H9 (cell line): ENCODE measurements around the gene NR2C1. TPM values are rescaled to one million over a fixed set of nuclear protein-coding genes. Genes with fewer than 3 reads are reported as not detected.

Experiments used
- DNase-seq: peaks from one replicate; pipeline ENCODE4 v3.0.0-alpha.2; 2017
- H2AFZ ChIP-seq: one replicate; pipeline ENCODE4 v1.6.1; 2013; ENCODE audit warnings: mild to moderate bottlenecking, low read length, control low read depth, moderate library complexity
- H2AK5ac ChIP-seq: 2 replicates; pipeline ENCODE4 v1.6.1; 2013; ENCODE audit warnings: low read length, control low read depth, mixed read lengths; ENCODE audit not compliant: insufficient read length
- H2BK120ac ChIP-seq: one replicate; pipeline ENCODE4 v1.6.1; 2013; ENCODE audit warnings: low read depth, mild to moderate bottlenecking, low read length, control low read depth, inconsistent platforms; ENCODE audit not compliant: poor library complexity, severe bottlenecking
- H2BK12ac ChIP-seq: 2 replicates; pipeline ENCODE4 v1.6.1; 2013; ENCODE audit warnings: low read length, control low read depth, mixed read lengths, low read depth; ENCODE audit not compliant: insufficient read length
- H2BK15ac ChIP-seq: 2 replicates; pipeline ENCODE4 v1.6.1; 2013; ENCODE audit warnings: low read depth, low read length, control low read depth
- H2BK20ac ChIP-seq: one replicate; pipeline ENCODE4 v1.6.1; 2013; ENCODE audit warnings: low read depth, mild to moderate bottlenecking, low read length, control low read depth, inconsistent platforms; ENCODE audit not compliant: poor library complexity, severe bottlenecking
- H2BK5ac ChIP-seq: 2 replicates; pipeline ENCODE4 v1.6.1; 2013; ENCODE audit warnings: low read length, control low read depth, mixed read lengths; ENCODE audit not compliant: insufficient read length
- H3K14ac ChIP-seq: 2 replicates; pipeline ENCODE4 v1.6.1; 2013; ENCODE audit warnings: low read length, control low read depth; ENCODE audit not compliant: insufficient read depth
- H3K18ac ChIP-seq: 2 replicates; pipeline ENCODE4 v1.6.1; 2013; ENCODE audit warnings: low read depth, mild to moderate bottlenecking, mixed read lengths, low read length, control low read depth; ENCODE audit not compliant: insufficient read length
- H3K23ac ChIP-seq: 2 replicates; pipeline ENCODE4 v1.6.1; 2013; ENCODE audit warnings: low read length, control low read depth, mixed read lengths, low read depth; ENCODE audit not compliant: insufficient read length
- H3K23me2 ChIP-seq: 2 replicates; pipeline ENCODE4 v1.6.1; 2013; ENCODE audit warnings: low read depth, mild to moderate bottlenecking, mixed read lengths, low read length, control low read depth; ENCODE audit not compliant: insufficient read length, poor library complexity, severe bottlenecking
- H3K27ac ChIP-seq: 2 replicates; pipeline ENCODE4 v1.5.1; 2013; ENCODE audit warnings: low read length, control low read depth, mixed read lengths, low read depth; ENCODE audit not compliant: insufficient read length
- H3K27me3 ChIP-seq: 2 replicates; pipeline ENCODE4 v1.6.1; 2013; ENCODE audit warnings: low read length, control low read depth, inconsistent platforms; ENCODE audit not compliant: insufficient read depth
- H3K4ac ChIP-seq: 2 replicates; pipeline ENCODE4 v1.6.1; 2013; ENCODE audit warnings: low read depth, mild to moderate bottlenecking, control low read depth, inconsistent platforms, low read length, moderate library complexity
- H3K4me1 ChIP-seq: 2 replicates; pipeline ENCODE4 v1.6.1; 2013; ENCODE audit warnings: low read length, control low read depth, inconsistent platforms; ENCODE audit not compliant: insufficient read depth
- H3K4me2 ChIP-seq: 2 replicates; pipeline ENCODE4 v1.6.1; 2013; ENCODE audit warnings: low read length, control low read depth, mixed read lengths; ENCODE audit not compliant: insufficient read length, insufficient read depth
- H3K56ac ChIP-seq: 2 replicates; pipeline ENCODE4 v1.6.1; 2013; ENCODE audit warnings: low read depth, mild to moderate bottlenecking, mixed read lengths, low read length, control low read depth; ENCODE audit not compliant: insufficient read length
- H3K79me1 ChIP-seq: 2 replicates; pipeline ENCODE4 v1.6.1; 2013; ENCODE audit warnings: low read depth, mild to moderate bottlenecking, moderate library complexity, low read length, control low read depth, inconsistent platforms; ENCODE audit not compliant: insufficient read depth, poor library complexity, severe bottlenecking
- H3K79me2 ChIP-seq: 2 replicates; pipeline ENCODE4 v1.6.1; 2013; ENCODE audit warnings: low read length, control low read depth, inconsistent platforms; ENCODE audit not compliant: insufficient read depth
- H3K9ac ChIP-seq: 2 replicates; pipeline ENCODE4 v1.6.1; 2013; ENCODE audit warnings: low read length, control low read depth, mixed read lengths; ENCODE audit not compliant: insufficient read length; ENCODE audit errors: extremely low read depth
- H3K9me3 ChIP-seq: one replicate; pipeline ENCODE4 v1.6.1; 2013; ENCODE audit warnings: low read depth, low read length, inconsistent platforms; ENCODE audit not compliant: control insufficient read depth
- H3T11ph ChIP-seq: one replicate; pipeline ENCODE4 v1.6.1; 2013; ENCODE audit warnings: mild to moderate bottlenecking, low read length, control low read depth, inconsistent platforms
- H4K20me1 ChIP-seq: one replicate; pipeline ENCODE4 v1.6.1; 2013; ENCODE audit not compliant: control insufficient read depth, insufficient read length, insufficient read depth
- H4K5ac ChIP-seq: 2 replicates; pipeline ENCODE4 v1.6.1; 2013; ENCODE audit warnings: low read depth, mild to moderate bottlenecking, mixed read lengths, low read length, control low read depth; ENCODE audit not compliant: insufficient read length
- H4K8ac ChIP-seq: replicated peaks from 2 replicates; pipeline ENCODE4 v1.6.1; 2013; ENCODE audit warnings: low read length, control low read depth, mixed read lengths, low read depth; ENCODE audit not compliant: insufficient read length
- H4K91ac ChIP-seq: 2 replicates; pipeline ENCODE4 v1.6.1; 2013; ENCODE audit warnings: low read depth, mild to moderate bottlenecking, moderate library complexity, mixed read lengths, low read length, control low read depth; ENCODE audit not compliant: insufficient read length
- H3K27ac Mint-ChIP-seq, 3 experiments: 2 replicates in 2 of 3; 3 replicates in 1 of 3; pipeline ENCODE4 v1.8.0; 2020 to 2021; ENCODE audit warnings: mixed read lengths in 3 of 3, mild to moderate bottlenecking in 1 of 3, moderate library complexity in 1 of 3
- H3K27me3 Mint-ChIP-seq: 2 replicates; pipeline ENCODE4 v1.8.0; 2021; ENCODE audit warnings: low read depth, mild to moderate bottlenecking, moderate library complexity, mixed read lengths
- H3K36me3 Mint-ChIP-seq, 3 experiments: 2 replicates in 2 of 3; 3 replicates in 1 of 3; pipeline ENCODE4 v1.8.0; 2020 to 2021; ENCODE audit warnings: low read depth in 3 of 3, mixed read lengths in 3 of 3; ENCODE audit not compliant: insufficient read depth in 1 of 3
- H3K4me1 Mint-ChIP-seq, 2 experiments: 2 replicates each; pipeline ENCODE4 v1.8.0; 2020; ENCODE audit warnings: mixed read lengths in 2 of 2
- H3K4me3 Mint-ChIP-seq, 2 experiments: 2 replicates in 1 of 2; 3 replicates in 1 of 2; pipeline ENCODE4 v1.8.0; 2020 to 2021; ENCODE audit warnings: mild to moderate bottlenecking in 2 of 2, mixed read lengths in 2 of 2, moderate library complexity in 1 of 2
- H3K9me3 Mint-ChIP-seq, 2 experiments: 2 replicates in 1 of 2; 3 replicates in 1 of 2; pipeline ENCODE4 v1.8.0; 2020; ENCODE audit warnings: mild to moderate bottlenecking in 2 of 2, mixed read lengths in 2 of 2, moderate library complexity in 1 of 2
- WGBS: extraction: QIAGEN DNeasy Blood & Tissue Kit; methylation state at CpG from one replicate; pipeline ENCODE4 v1.1.7; 2013; ENCODE audit warnings: missing lambda C conversion rate, low lambda C conversion rate, mixed read lengths; ENCODE audit not compliant: insufficient read length; ENCODE audit errors: extremely low coverage; 5-methylcytosine and 5-hydroxymethylcytosine counted together
- total RNA-seq: library from RNA; stranded (reverse); gene quantifications from 2 replicates; pipeline ENCODE4 v1.2.1, GENCODE V29; 2021
- TF ChIP-seq, protein P1 (sequence below): fragments of 200-600 bp; sonication (generic); conservative IDR thresholded peaks from 3 replicates; pipeline ENCODE4 v1.8.0; 2021; ENCODE audit warnings: antibody characterized with exemption, mild to moderate bottlenecking

Gene NR2C1
- total RNA-seq, 1 experiment from 2014 or later, result 47.0 TPM

DNA sequence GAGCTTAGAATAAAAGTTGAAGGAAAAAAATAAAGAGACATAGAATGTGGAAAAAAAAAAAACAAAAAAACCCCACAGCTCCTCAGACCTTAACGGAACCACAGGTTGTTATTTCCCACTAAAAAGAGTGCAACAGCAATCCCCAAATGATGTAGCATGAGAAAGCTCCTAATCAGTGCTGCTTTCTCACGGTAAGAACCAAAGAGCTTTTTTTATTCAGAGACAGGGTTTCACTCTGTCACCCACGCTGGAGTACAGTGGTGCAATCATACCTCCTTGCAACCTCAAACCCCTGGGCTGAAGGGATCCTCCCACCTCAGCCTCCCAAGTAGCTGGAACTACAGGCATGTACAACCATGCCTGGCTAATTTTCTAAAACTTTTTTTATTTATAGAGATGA lies 83.2 kb downstream of the NR2C1 start:
- no peak overlapping the region for H2BK12ac ChIP-seq
- no peak overlapping the region for H3K14ac ChIP-seq
- H3K9me3 ChIP-seq, result no peaks in the 10 kb centered on the region
- H4K5ac ChIP-seq, result no peak overlapping the region
- H3K27ac ChIP-seq, result no peak overlapping the region
- no peak overlapping the region for H3K18ac ChIP-seq
- Mint-ChIP-seq H3K27me3 (no peaks in the 10 kb centered on the region), H3K4me1 (peaks cover 0 to 4% of the 10 kb centered on the region in 2 experiments; a peak in 1 of 4 replicates), H3K9me3 (no peaks in the 10 kb centered on the region), H3K4me3 (no peak overlapping the region), H3K27ac (no peak overlapping the region; a peak in 1 of 7 replicates), H3K36me3 (peaks cover 7 to 17% (median 16%) of the 10 kb centered on the region in 3 experiments; a peak in 6 of 7 replicates)
- H3K79me2 ChIP-seq, result no peaks in the 10 kb centered on the region
- no peak for DNase-seq
- H3T11ph ChIP-seq, result no peak overlapping the region
- H3K79me1 ChIP-seq, result peaks cover 4% of the 10 kb centered on the region
- no peak overlapping the region for H2AFZ ChIP-seq
- no CpG with 5 or more reads among the region's 3 CpGs for WGBS
- no peaks in the 10 kb centered on the region for H3K27me3 ChIP-seq
- H3K4me2 ChIP-seq, result no peak overlapping the region
- no peak overlapping the region for H2AK5ac ChIP-seq
- no peaks in the 10 kb centered on the region for H3K23me2 ChIP-seq
- H3K9ac ChIP-seq, result no peak overlapping the region
- H4K8ac ChIP-seq, result no peak overlapping the region
- no peak overlapping the region for H3K4ac ChIP-seq
- no peak overlapping the region for H3K23ac ChIP-seq
- no peak overlapping the region for H2BK120ac ChIP-seq
- no peaks in the 10 kb centered on the region for H4K20me1 ChIP-seq
- H2BK15ac ChIP-seq, result no peak overlapping the region
- H4K91ac ChIP-seq, result no peak overlapping the region
- TF ChIP-seq, protein P1, sequence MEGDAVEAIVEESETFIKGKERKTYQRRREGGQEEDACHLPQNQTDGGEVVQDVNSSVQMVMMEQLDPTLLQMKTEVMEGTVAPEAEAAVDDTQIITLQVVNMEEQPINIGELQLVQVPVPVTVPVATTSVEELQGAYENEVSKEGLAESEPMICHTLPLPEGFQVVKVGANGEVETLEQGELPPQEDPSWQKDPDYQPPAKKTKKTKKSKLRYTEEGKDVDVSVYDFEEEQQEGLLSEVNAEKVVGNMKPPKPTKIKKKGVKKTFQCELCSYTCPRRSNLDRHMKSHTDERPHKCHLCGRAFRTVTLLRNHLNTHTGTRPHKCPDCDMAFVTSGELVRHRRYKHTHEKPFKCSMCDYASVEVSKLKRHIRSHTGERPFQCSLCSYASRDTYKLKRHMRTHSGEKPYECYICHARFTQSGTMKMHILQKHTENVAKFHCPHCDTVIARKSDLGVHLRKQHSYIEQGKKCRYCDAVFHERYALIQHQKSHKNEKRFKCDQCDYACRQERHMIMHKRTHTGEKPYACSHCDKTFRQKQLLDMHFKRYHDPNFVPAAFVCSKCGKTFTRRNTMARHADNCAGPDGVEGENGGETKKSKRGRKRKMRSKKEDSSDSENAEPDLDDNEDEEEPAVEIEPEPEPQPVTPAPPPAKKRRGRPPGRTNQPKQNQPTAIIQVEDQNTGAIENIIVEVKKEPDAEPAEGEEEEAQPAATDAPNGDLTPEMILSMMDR, result no peak
- H2BK20ac ChIP-seq, result no peak overlapping the region
- H3K4me1 ChIP-seq, result no peaks in the 10 kb centered on the region; the same call in 1 of the 2 replicates
- H2BK5ac ChIP-seq, result no peak overlapping the region
- no peak overlapping the region for H3K56ac ChIP-seq
